Dendritic cell treated with granulocyte-macrophage colony-stimulating factor and Interleukin-4, amounts not matched to agents 40 ng/mL and 50 ng/mL, for 4 days (primary cell): ENCODE measurements around the gene ATRN.

Experiments
- H3K27ac Mint-ChIP-seq: one replicate; pipeline ENCODE4 v1.8.0; 2022; ENCODE audit warnings: mild to moderate bottlenecking, mixed read lengths
- H3K27me3 Mint-ChIP-seq: one replicate; pipeline ENCODE4 v1.8.0; 2022; ENCODE audit warnings: mild to moderate bottlenecking, mixed read lengths
- H3K36me3 Mint-ChIP-seq: one replicate; pipeline ENCODE4 v1.8.0; 2022; ENCODE audit warnings: low read depth, mixed read lengths
- H3K4me1 Mint-ChIP-seq: one replicate; pipeline ENCODE4 v1.8.0; 2022; ENCODE audit warnings: low read depth, mixed read lengths
- H3K4me3 Mint-ChIP-seq: one replicate; pipeline ENCODE4 v1.8.0; 2022; ENCODE audit warnings: mild to moderate bottlenecking, moderate library complexity, mixed read lengths
- H3K9me3 Mint-ChIP-seq: one replicate; pipeline ENCODE4 v1.8.0; 2022; ENCODE audit warnings: mixed read lengths
- intact Hi-C: fragments of 100-400 bp; cut with micrococcal nuclease; formaldehyde crosslinking; loops from one replicate; pipeline ENCODE4 v1.15.0; 2022

The ATRN gene

GRCh38 chr20:3621111-3621510 is 150.3 kb downstream of the ATRN start:
- Mint-ChIP-seq H3K27me3 (no peaks in the 10 kb centered on the region), H3K9me3 (no peaks in the 10 kb centered on the region), H3K27ac (no peak overlapping the region), H3K36me3 (peaks cover 66% of the 10 kb centered on the region), H3K4me3 (no peak overlapping the region), H3K4me1 (no peaks in the 10 kb centered on the region)
- intact Hi-C loops, result no loop called here

DNA sequence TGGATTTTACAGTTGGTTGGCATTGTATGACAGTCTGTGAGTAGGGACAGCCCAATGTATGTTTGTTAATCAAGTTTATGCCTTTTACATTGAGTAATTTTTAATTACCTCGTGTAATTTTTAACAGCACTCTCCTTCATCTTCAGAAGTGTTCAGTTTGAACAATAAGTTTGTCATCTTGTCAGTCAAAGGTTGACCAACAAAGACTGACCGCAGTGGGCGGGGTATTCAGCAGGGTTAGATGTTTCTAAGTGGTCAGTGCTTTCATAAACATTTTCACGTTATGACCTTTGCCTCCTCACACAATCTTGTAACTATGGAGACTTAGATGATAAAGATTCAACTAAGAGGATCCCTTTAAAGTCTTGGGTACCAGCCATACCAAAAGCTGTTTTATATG is 151.6 kb downstream of the ATRN start:
- H3K9me3 Mint-ChIP-seq, result no peaks in the 10 kb centered on the region
- no peaks in the 10 kb centered on the region for H3K4me1 Mint-ChIP-seq
- intact Hi-C loops, result no loop called here
- H3K4me3 Mint-ChIP-seq, result no peak overlapping the region
- peaks cover 63% of the 10 kb centered on the region for H3K36me3 Mint-ChIP-seq
- no peaks in the 10 kb centered on the region for H3K27me3 Mint-ChIP-seq
- H3K27ac Mint-ChIP-seq, result no peak overlapping the region

DNA sequence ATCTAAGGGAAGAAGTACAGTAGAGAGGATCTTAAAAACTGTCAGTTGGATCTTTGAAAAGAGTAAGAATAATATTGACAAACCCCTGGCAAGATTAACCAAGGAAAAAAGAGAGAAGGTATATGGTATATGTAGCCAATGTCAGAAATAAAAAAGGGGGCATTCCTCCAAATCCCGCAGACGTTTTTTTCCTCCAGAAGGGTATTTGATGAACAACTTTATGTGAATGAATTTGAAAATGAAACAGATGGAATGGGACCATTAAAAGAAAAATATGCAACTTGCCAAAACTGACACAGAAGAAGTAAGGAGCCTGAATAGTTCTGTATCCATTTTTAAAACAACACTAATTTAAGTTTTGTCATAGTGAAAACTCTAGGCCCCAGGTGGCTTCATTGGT is 156.7 kb downstream of the ATRN start:
- no peak overlapping the region for H3K4me3 Mint-ChIP-seq
- H3K36me3 Mint-ChIP-seq, result peaks cover 71% of the 10 kb centered on the region
- intact Hi-C loops, result no loop called here
- H3K4me1 Mint-ChIP-seq, result no peaks in the 10 kb centered on the region
- no peaks in the 10 kb centered on the region for H3K9me3 Mint-ChIP-seq
- H3K27me3 Mint-ChIP-seq, result no peaks in the 10 kb centered on the region
- no peak overlapping the region for H3K27ac Mint-ChIP-seq

GRCh38 chr20:3628502-3629314 is 157.9 kb downstream of the ATRN start:
- Mint-ChIP-seq H3K4me1 (no peaks in the 10 kb centered on the region), H3K27ac (no peak overlapping the region), H3K27me3 (no peaks in the 10 kb centered on the region), H3K9me3 (no peaks in the 10 kb centered on the region), H3K4me3 (no peak overlapping the region), H3K36me3 (peaks cover 76% of the 10 kb centered on the region)
- intact Hi-C loops, result no loop called here

GRCh38 chr20:3629893-3630292 is 159.1 kb downstream of the ATRN start:
- Mint-ChIP-seq H3K27me3 (no peaks in the 10 kb centered on the region), H3K4me3 (no peak overlapping the region), H3K36me3 (peaks cover 77% of the 10 kb centered on the region), H3K4me1 (no peaks in the 10 kb centered on the region), H3K9me3 (no peaks in the 10 kb centered on the region), H3K27ac (no peak overlapping the region)
- intact Hi-C loops, result no loop called here

- no peaks in the 10 kb centered on the region for H3K9me3 Mint-ChIP-seq
- H3K4me1 Mint-ChIP-seq, result no peaks in the 10 kb centered on the region
- no peak overlapping the region for H3K27ac Mint-ChIP-seq
- no peaks in the 10 kb centered on the region for H3K27me3 Mint-ChIP-seq
- H3K36me3 Mint-ChIP-seq, result peaks cover 71% of the 10 kb centered on the region
- intact Hi-C loops, result no loop called here
- no peak overlapping the region for H3K4me3 Mint-ChIP-seq
These were observed 159.6 kb downstream of the ATRN start for GRCh38 chr20:3630429-3630828.

- H3K27me3 Mint-ChIP-seq, result no peaks in the 10 kb centered on the region
- no peaks in the 10 kb centered on the region for H3K9me3 Mint-ChIP-seq
- no peaks in the 10 kb centered on the region for H3K4me1 Mint-ChIP-seq
- intact Hi-C loops, result no loop called here
- peaks cover 65% of the 10 kb centered on the region for H3K36me3 Mint-ChIP-seq
- H3K4me3 Mint-ChIP-seq, result no peak overlapping the region
- no peak overlapping the region for H3K27ac Mint-ChIP-seq
These were observed 160.7 kb downstream of the ATRN start for GRCh38 chr20:3631534-3631933.

DNA sequence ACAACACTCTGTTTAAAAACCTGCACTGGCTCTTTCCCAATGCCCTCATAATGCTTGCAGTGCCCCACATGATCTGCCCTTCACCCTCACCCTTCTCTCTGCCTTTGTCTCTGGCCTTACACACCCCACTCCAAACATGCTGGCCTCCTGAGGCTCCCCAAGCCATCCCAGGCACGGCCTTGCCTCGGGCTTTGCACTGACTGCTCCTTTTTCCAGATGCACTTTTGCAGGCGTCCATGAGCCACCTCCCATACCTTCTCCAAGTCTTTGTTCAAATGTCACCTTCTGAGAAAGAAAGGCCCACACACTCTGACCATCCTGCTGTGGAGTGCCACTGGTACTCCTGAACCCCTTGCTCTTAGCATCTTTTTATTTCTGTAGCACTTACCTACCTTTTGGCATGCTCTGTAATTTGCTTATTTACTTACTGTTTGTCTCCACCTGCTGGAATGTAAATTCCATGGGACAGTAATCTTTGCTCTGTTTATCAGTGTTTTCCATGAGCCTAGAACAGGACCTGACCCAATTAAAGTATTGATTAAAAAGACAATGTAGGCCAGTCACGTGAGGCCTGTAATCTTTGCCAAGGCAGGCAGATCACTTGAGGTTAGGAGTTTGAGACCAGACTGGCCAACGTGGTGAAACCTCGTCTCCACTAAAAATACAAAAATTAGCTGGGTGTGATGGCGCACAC is 161.6 kb downstream of the ATRN start:
- H3K4me1 Mint-ChIP-seq, result no peaks in the 10 kb centered on the region
- intact Hi-C loops, result no loop called here
- no peak overlapping the region for H3K27ac Mint-ChIP-seq
- H3K9me3 Mint-ChIP-seq, result no peaks in the 10 kb centered on the region
- H3K4me3 Mint-ChIP-seq, result no peak overlapping the region
- no peaks in the 10 kb centered on the region for H3K27me3 Mint-ChIP-seq
- peaks cover 56% of the 10 kb centered on the region for H3K36me3 Mint-ChIP-seq

DNA sequence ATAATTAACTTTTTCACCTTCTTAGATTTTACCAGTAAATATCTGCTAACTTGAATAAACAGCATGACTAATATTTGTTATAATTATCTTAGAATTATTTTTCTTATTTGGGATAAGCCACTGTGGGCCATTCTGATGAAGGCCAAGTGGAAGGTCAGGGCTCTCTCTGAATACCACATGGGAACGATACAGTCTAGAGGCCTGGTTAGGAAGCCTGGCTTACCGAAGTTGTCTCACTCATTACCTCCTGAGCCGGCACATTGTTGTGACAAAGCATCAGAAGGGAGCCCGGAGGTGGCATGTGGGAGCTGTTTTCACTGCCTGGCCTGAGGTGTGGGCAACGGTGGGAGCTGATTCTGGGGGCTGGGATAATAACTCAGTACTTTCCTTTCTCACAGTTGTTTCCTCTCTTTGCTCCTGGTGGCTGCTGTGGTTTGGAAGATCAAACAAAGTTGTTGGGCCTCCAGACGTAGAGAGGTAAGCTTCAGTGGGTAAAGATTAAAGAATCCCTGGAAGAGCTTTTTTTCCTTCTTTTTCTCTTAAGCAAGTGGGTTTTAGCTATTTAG is 163.2 kb downstream of the ATRN start:
- H3K27ac Mint-ChIP-seq, result no peak overlapping the region
- no peaks in the 10 kb centered on the region for H3K4me1 Mint-ChIP-seq
- peaks cover 52% of the 10 kb centered on the region for H3K36me3 Mint-ChIP-seq
- H3K4me3 Mint-ChIP-seq, result no peak overlapping the region
- H3K9me3 Mint-ChIP-seq, result no peaks in the 10 kb centered on the region
- H3K27me3 Mint-ChIP-seq, result no peaks in the 10 kb centered on the region
- intact Hi-C loops, result no loop called here

GRCh38 chr20:3635346-3635745 is 164.5 kb downstream of the ATRN start:
- Mint-ChIP-seq H3K27ac (no peak overlapping the region), H3K4me3 (no peak overlapping the region), H3K27me3 (no peaks in the 10 kb centered on the region), H3K9me3 (no peaks in the 10 kb centered on the region), H3K36me3 (peaks cover 52% of the 10 kb centered on the region), H3K4me1 (no peaks in the 10 kb centered on the region)
- intact Hi-C loops, result no loop called here

- H3K27me3 Mint-ChIP-seq, result no peaks in the 10 kb centered on the region
- H3K9me3 Mint-ChIP-seq, result no peaks in the 10 kb centered on the region
- no peak overlapping the region for H3K4me3 Mint-ChIP-seq
- peaks cover 71% of the 10 kb centered on the region for H3K36me3 Mint-ChIP-seq
- H3K27ac Mint-ChIP-seq, result peak overlapping the region; percentile 25
- H3K4me1 Mint-ChIP-seq, result no peaks in the 10 kb centered on the region
- intact Hi-C loops, result no loop called here
These were observed 169.4 kb downstream of the ATRN start for GRCh38 chr20:3640259-3640658.

GRCh38 chr20:3645309-3646066 is 174.7 kb downstream of the ATRN start:
- no peak overlapping the region for H3K4me3 Mint-ChIP-seq
- intact Hi-C loops, result no loop called here
- H3K27ac Mint-ChIP-seq, result no peak overlapping the region
- no peaks in the 10 kb centered on the region for H3K4me1 Mint-ChIP-seq
- peaks cover 97% of the 10 kb centered on the region for H3K36me3 Mint-ChIP-seq
- H3K27me3 Mint-ChIP-seq, result no peaks in the 10 kb centered on the region
- no peaks in the 10 kb centered on the region for H3K9me3 Mint-ChIP-seq

DNA sequence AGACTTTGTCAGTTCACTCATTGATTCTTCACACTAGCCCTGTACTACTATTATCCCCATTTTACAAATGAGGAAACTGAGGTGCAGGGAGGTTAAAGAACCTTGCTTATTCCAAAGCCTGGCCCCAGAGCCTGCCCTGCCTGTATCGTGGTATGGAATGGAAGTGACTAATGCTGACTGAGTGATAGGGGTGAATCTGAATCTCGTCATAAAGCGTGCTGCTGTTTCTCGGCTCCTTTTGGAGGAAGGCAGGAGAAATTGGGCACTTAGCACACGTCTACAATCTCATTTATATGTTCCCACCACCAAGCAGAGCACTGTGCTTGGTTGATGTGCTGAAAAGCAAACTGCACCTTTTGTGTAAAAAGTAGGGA is 175.2 kb downstream of the ATRN start:
- no peak overlapping the region for H3K27ac Mint-ChIP-seq
- H3K9me3 Mint-ChIP-seq, result no peaks in the 10 kb centered on the region
- no peak overlapping the region for H3K4me3 Mint-ChIP-seq
- H3K4me1 Mint-ChIP-seq, result peaks cover 1% of the 10 kb centered on the region
- intact Hi-C loops, result no loop called here
- peaks cover 93% of the 10 kb centered on the region for H3K36me3 Mint-ChIP-seq
- no peaks in the 10 kb centered on the region for H3K27me3 Mint-ChIP-seq

DNA sequence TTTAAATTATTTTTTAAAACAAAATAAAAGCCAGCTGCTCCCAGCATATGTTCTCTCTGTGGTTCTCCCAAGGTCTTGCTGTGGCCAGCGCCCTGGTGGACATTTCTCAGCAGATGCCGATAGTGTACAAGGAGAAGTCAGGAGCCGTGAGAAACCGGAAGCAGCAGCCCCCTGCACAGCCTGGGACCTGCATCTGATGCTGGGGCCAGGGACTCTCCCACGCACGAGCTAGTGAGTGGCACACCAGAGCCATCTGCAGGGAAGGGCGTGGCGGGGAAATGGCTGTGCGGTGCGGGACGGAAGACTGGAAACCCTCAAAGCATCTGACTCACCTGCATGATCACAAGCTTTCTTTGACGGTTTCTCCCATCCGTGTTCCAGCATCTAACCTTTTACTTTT is 175.8 kb downstream of the ATRN start:
- H3K4me3 Mint-ChIP-seq, result no peak overlapping the region
- no peaks in the 10 kb centered on the region for H3K9me3 Mint-ChIP-seq
- H3K27ac Mint-ChIP-seq, result no peak overlapping the region
- intact Hi-C loops, result no loop called here
- H3K4me1 Mint-ChIP-seq, result peaks cover 7% of the 10 kb centered on the region
- no peaks in the 10 kb centered on the region for H3K27me3 Mint-ChIP-seq
- H3K36me3 Mint-ChIP-seq, result peaks cover 93% of the 10 kb centered on the region
